ENCODE data around the gene DPT. TPM values are rescaled to one million over a fixed set of nuclear protein-coding genes. Genes with fewer than 3 reads are reported as not detected.

DPT gene
- polyA plus RNA-seq, 4 donors: 0.89 to 42.3 (median 6.1) TPM

Other genes starting within 250 kb of the DPT start
- 1 to 10 TPM in 1 of 4 donors, under 1 TPM in 1, not detected in 2; 0.42 to 1.1 TPM for gene XCL2, start 185.2 kb downstream of the DPT start, polyA plus RNA-seq
- 1 to 10 TPM in 1 of 4 donors, under 1 TPM in 2, not detected in 1; 0.21 to 1.3 (median 0.54) TPM for gene XCL1, start 152.6 kb downstream of the DPT start, polyA plus RNA-seq